HG02798 (cell line): Measurements from ENCODE around the gene HNRNPC.
"Not testable (repeated sequence)": the region's sequence is repeated elsewhere in the genome, so short reads cannot be mapped to it uniquely, and the experiment has no call there.

Experiments
- ATAC-seq: cut with Tn5 transposase; IDR thresholded peaks from one replicate; pipeline ENCODE4 v1.9.1; 2021; ENCODE audit warnings: mild to moderate bottlenecking; ENCODE audit not compliant: unreplicated experiment, poor library complexity

HNRNPC gene

GRCh38 chr14:21248739-21249411 lies 20.4 kb downstream of the HNRNPC start:
- no peak for ATAC-seq

- ATAC-seq: no peak
Observed at GRCh38 chr14:21248338-21248737, 20.9 kb downstream of the HNRNPC start.

GRCh38 chr14:21245813-21246212 lies 23.4 kb downstream of the HNRNPC start:
- no peak for ATAC-seq

GRCh38 chr14:21244544-21244943 lies 24.7 kb downstream of the HNRNPC start:
- no peak for ATAC-seq

- ATAC-seq: no peak
Observed at GRCh38 chr14:21241218-21241819, 27.9 kb downstream of the HNRNPC start.

GRCh38 chr14:21240417-21240816 lies 28.8 kb downstream of the HNRNPC start:
- ATAC-seq: no peak

- no peak for ATAC-seq
Observed at GRCh38 chr14:21238823-21239518, 30.3 kb downstream of the HNRNPC start.

- no peak for ATAC-seq
Observed at GRCh38 chr14:21236948-21237797, 32.1 kb downstream of the HNRNPC start.

- no peak for ATAC-seq
Observed at GRCh38 chr14:21234112-21234511, 35.1 kb downstream of the HNRNPC start.

GRCh38 chr14:21233457-21234076 lies 35.7 kb downstream of the HNRNPC start:
- no peak for ATAC-seq

- no peak for ATAC-seq
Observed at GRCh38 chr14:21231020-21231652, 38.1 kb downstream of the HNRNPC start.

- ATAC-seq: no peak
Observed at GRCh38 chr14:21229821-21230220, 39.4 kb downstream of the HNRNPC start.

- ATAC-seq: no peak
Observed at GRCh38 chr14:21227981-21228380, 41.3 kb downstream of the HNRNPC start.

GRCh38 chr14:21227150-21227549 lies 42.1 kb downstream of the HNRNPC start:
- ATAC-seq: no peak

- no peak for ATAC-seq
Observed at GRCh38 chr14:21226467-21226866, 42.8 kb downstream of the HNRNPC start.

GRCh38 chr14:21225164-21225563 lies 44.1 kb downstream of the HNRNPC start:
- ATAC-seq: not testable (repeated sequence)

- ATAC-seq: no peak
Observed at GRCh38 chr14:21220874-21221477, 48.3 kb downstream of the HNRNPC start.

- no peak for ATAC-seq
Observed at GRCh38 chr14:21219561-21220111, 49.6 kb downstream of the HNRNPC start.

- ATAC-seq: no peak
Observed at GRCh38 chr14:21219120-21219519, 50.1 kb downstream of the HNRNPC start.
